ENCODE results near the gene SIK3. TPM values are rescaled to one million over a fixed set of nuclear protein-coding genes. Genes with fewer than 3 reads are reported as not detected.

The SIK3 gene
- polyA plus RNA-seq, 6 donors from 2014 or later = 27.7 to 52.1 (median 35.6) TPM

GRCh38 chr11:116856423-116856822 lies 241.8 kb downstream of the SIK3 start:
- ATAC-seq (ENCODE audit: low read depth in 2 of 2) = no peak
- Mint-ChIP-seq H3K4me1 (peaks cover 38 to 43% (median 40%) of the 10 kb centered on the region in 3 donors), H3K27ac (peak overlapping the region in 2 of 6 donors; percentile 40 to 43), H3K4me3 (peak overlapping the region in 1 of 8 donors; percentile 10), H3K27me3 (no peaks in the 10 kb centered on the region), H3K9me3 (no peaks in the 10 kb centered on the region), H3K36me3 (peaks cover 42 to 46% of the 10 kb centered on the region in 2 donors)
- no peak for DNase-seq

GRCh38 chr11:116855413-116855812 lies 242.8 kb downstream of the SIK3 start:
- H3K4me3 Mint-ChIP-seq = peak overlapping the region in 4 of 8 donors; percentile 0 to 69 (median 12)
- H3K36me3 Mint-ChIP-seq = peaks cover 34 to 37% of the 10 kb centered on the region in 2 donors
- H3K9me3 Mint-ChIP-seq = no peaks in the 10 kb centered on the region
- H3K27me3 Mint-ChIP-seq = no peaks in the 10 kb centered on the region
- peak overlapping the region in 2 of 6 donors; percentile 47 to 50 for H3K27ac Mint-ChIP-seq
- peaks cover 45 to 48% (median 45%) of the 10 kb centered on the region in 3 donors for H3K4me1 Mint-ChIP-seq
- ATAC-seq (ENCODE audit: low read depth in 2 of 2) (no peak), DNase-seq (no peak)

DNA sequence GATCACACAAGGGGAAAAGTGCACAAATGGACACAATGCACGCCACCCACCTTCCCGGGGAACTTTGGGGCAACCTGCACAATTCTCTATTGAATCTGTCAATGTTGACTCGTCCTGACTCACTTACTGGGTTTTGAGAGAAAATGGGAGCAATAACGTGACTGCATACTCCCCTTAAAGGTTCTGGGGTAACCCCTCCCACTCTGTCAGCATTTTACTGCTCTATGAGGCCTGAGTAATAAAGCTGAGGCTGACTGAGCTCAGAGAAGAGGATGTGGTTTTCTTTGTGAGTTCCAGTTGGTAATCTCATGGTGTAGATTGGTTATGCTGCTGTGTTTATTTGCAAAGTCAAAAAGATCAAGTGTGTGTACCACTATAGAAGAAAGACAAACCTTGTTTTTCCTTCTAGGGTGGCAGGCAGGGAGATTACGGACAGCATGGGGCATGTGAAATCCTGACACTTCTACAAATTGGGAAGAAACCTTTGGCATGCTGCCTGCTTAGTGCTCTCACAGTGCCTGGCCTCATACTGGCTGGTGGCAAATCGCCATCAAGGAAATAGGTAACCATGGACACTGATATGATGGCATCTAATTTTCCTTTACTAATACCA lies 244.7 kb downstream of the SIK3 start:
- peaks cover 26 to 28% of the 10 kb centered on the region in 2 donors for H3K36me3 Mint-ChIP-seq
- H3K27me3 Mint-ChIP-seq = no peaks in the 10 kb centered on the region
- H3K27ac Mint-ChIP-seq = peak overlapping the region in 4 of 6 donors; percentile 1 to 67 (median 20)
- peak; percentile 65 for DNase-seq
- peaks cover 54 to 59% (median 56%) of the 10 kb centered on the region in 3 donors for H3K4me1 Mint-ChIP-seq
- H3K4me3 Mint-ChIP-seq = peak overlapping the region in 7 of 8 donors; percentile 10 to 74 (median 40)
- ATAC-seq (ENCODE audit: low read depth in 2 of 2) = peak; percentile 98 to 99
- no peaks in the 10 kb centered on the region for H3K9me3 Mint-ChIP-seq

DNA sequence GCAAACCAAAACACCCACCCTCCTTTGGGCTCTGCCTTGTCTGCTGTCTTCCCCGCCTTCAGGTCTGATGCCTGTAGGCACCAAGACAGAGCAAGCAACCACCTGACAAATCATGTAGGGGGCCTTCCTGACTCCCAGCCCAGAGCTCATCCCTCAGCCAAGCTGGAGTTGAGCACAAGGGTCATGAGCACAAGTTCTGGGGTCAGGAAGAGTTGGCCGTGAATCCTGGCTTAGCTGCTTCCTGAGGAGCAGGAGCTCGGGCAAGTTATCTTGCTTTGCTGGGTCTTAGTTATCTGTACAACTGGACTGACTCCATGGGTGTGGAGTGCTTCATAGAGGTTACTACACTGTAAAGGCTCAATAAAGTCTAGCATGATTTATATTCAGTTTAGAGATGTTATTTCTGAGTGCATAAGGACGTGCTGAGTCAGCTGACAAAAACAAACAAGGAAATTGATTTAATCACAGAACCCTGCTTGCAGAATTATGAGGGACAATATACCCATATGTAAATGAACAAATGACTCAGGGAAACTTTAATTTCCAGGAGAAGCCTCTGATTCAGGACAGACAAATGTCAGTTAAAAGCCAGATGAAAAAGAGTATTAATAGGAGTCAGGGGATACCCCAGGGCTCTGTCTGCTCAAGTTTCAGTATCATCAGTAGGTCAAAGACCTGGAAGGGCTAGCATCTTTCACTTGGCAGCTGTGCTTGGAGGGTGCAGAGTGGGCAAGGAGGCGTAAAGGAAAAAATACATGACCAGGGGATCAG lies 245.8 kb downstream of the SIK3 start:
- H3K36me3 Mint-ChIP-seq = peaks cover 19 to 20% of the 10 kb centered on the region in 2 donors
- H3K27me3 Mint-ChIP-seq = no peaks in the 10 kb centered on the region
- no peak for ATAC-seq (ENCODE audit: low read depth in 2 of 2)
- no peaks in the 10 kb centered on the region for H3K9me3 Mint-ChIP-seq
- no peak for DNase-seq
- H3K4me1 Mint-ChIP-seq = peaks cover 54 to 59% (median 56%) of the 10 kb centered on the region in 3 donors
- H3K4me3 Mint-ChIP-seq = peak overlapping the region in 7 of 8 donors; percentile 10 to 70 (median 51)
- H3K27ac Mint-ChIP-seq = peak overlapping the region in 3 of 6 donors; percentile 15 to 82 (median 59)

DNA sequence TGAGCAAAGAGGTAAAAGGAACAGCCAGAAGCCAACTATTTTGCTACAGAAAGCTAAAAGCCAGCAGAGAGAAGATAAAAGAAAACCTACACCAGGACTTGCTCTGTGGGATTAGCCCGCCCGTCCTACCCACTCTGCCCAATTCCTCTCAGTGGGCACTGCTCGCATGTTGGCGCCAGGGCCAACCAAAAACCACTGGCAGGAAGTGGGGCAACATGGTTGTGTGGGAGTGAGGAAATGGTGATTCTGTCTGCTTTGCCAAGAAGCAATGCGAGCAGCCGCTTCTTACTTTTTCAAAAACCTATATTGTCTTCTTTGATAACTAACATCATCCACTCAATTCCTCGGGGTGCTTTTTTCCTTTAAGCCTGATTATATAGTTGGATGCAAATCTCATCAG lies 246.6 kb downstream of the SIK3 start:
- no peaks in the 10 kb centered on the region for H3K27me3 Mint-ChIP-seq
- H3K9me3 Mint-ChIP-seq = no peaks in the 10 kb centered on the region
- ATAC-seq (ENCODE audit: low read depth in 2 of 2) (peak in 1 of 2 donors; percentile 24), DNase-seq (peak; percentile 19)
- H3K4me3 Mint-ChIP-seq = peak overlapping the region in 6 of 8 donors; percentile 10 to 70 (median 42)
- H3K4me1 Mint-ChIP-seq = peaks cover 54 to 59% (median 56%) of the 10 kb centered on the region in 3 donors
- peaks cover 13 to 19% of the 10 kb centered on the region in 2 donors for H3K36me3 Mint-ChIP-seq
- no peak overlapping the region for H3K27ac Mint-ChIP-seq

- no peak for ATAC-seq (ENCODE audit: low read depth in 2 of 2)
- H3K4me1 Mint-ChIP-seq = peaks cover 43 to 49% (median 46%) of the 10 kb centered on the region in 3 donors
- peaks cover 20 to 26% of the 10 kb centered on the region in 2 donors for H3K36me3 Mint-ChIP-seq
- DNase-seq = no peak
- H3K9me3 Mint-ChIP-seq = no peaks in the 10 kb centered on the region
- no peak overlapping the region for H3K4me3 Mint-ChIP-seq
- H3K27me3 Mint-ChIP-seq = no peaks in the 10 kb centered on the region
- H3K27ac Mint-ChIP-seq = peak overlapping the region in 2 of 6 donors; percentile 21 to 41
Measured at GRCh38 chr11:116849486-116849885, 248.7 kb downstream of the SIK3 start.

GRCh38 chr11:116849060-116849459 lies 249.2 kb downstream of the SIK3 start:
- no peak for ATAC-seq (ENCODE audit: low read depth in 2 of 2)
- Mint-ChIP-seq H3K36me3 (peaks cover 20 to 26% of the 10 kb centered on the region in 2 donors), H3K9me3 (no peaks in the 10 kb centered on the region), H3K27ac (no peak overlapping the region), H3K4me3 (no peak overlapping the region), H3K27me3 (no peaks in the 10 kb centered on the region), H3K4me1 (peaks cover 39 to 44% (median 42%) of the 10 kb centered on the region in 3 donors)
- no peak for DNase-seq

GRCh38 chr11:116847612-116848011 lies 250.6 kb downstream of the SIK3 start:
- Mint-ChIP-seq H3K36me3 (peaks cover 31 to 35% of the 10 kb centered on the region in 2 donors), H3K27ac (no peak overlapping the region), H3K27me3 (no peaks in the 10 kb centered on the region), H3K4me1 (peaks cover 26 to 30% (median 28%) of the 10 kb centered on the region in 3 donors), H3K4me3 (no peak overlapping the region), H3K9me3 (no peaks in the 10 kb centered on the region)
- no peak for ATAC-seq (ENCODE audit: low read depth in 2 of 2)
- DNase-seq = no peak

- Mint-ChIP-seq H3K27ac (peak overlapping the region in 1 of 6 donors; percentile 28), H3K4me3 (no peak overlapping the region), H3K9me3 (no peaks in the 10 kb centered on the region), H3K27me3 (no peaks in the 10 kb centered on the region), H3K36me3 (peaks cover 31 to 35% of the 10 kb centered on the region in 2 donors), H3K4me1 (peaks cover 3 to 8% (median 3%) of the 10 kb centered on the region in 3 donors)
- ATAC-seq (ENCODE audit: low read depth in 2 of 2) (no peak), DNase-seq (no peak)
Measured at GRCh38 chr11:116844722-116845121, 253.5 kb downstream of the SIK3 start.

- Mint-ChIP-seq H3K9me3 (no peaks in the 10 kb centered on the region), H3K36me3 (peaks cover 31 to 35% of the 10 kb centered on the region in 2 donors), H3K4me3 (no peak overlapping the region), H3K4me1 (peaks cover 0 to 4% (median 0%) of the 10 kb centered on the region in 3 donors), H3K27ac (no peak overlapping the region), H3K27me3 (no peaks in the 10 kb centered on the region)
- no peak for DNase-seq
- ATAC-seq (ENCODE audit: low read depth in 2 of 2) = no peak
Measured at GRCh38 chr11:116843661-116844060, 254.6 kb downstream of the SIK3 start.

- ATAC-seq (ENCODE audit: low read depth in 2 of 2) = no peak
- peak overlapping the region in 2 of 6 donors; percentile 20 to 52 for H3K27ac Mint-ChIP-seq
- H3K4me1 Mint-ChIP-seq = peaks cover 0 to 4% (median 0%) of the 10 kb centered on the region in 3 donors
- DNase-seq = no peak
- H3K4me3 Mint-ChIP-seq = no peak overlapping the region
- H3K36me3 Mint-ChIP-seq = peaks cover 31 to 35% of the 10 kb centered on the region in 2 donors
- H3K27me3 Mint-ChIP-seq = no peaks in the 10 kb centered on the region
- no peaks in the 10 kb centered on the region for H3K9me3 Mint-ChIP-seq
Measured at GRCh38 chr11:116842909-116843308, 255.3 kb downstream of the SIK3 start.

DNA sequence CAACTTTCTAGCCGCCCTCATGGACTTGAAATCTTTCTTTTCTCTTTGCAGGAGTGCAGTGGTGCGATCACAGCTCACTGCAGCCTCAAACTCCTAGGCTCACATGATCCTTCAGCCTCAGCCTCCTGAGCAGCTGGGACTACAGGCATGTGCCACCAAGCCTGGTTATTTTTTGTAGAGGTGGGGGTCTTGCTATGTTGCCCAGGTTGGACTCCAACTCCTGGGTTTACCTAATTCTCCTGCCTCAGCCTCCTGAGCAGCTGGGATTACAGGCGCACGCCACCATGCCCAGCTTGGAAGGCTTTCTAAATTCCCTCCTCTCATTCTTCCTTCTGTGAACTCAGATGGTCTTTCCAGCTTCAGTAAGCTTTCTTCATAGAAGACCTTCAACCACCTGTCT lies 256.1 kb downstream of the SIK3 start:
- DNase-seq (no peak), ATAC-seq (ENCODE audit: low read depth in 2 of 2) (no peak)
- H3K27me3 Mint-ChIP-seq = no peaks in the 10 kb centered on the region
- peak overlapping the region in 2 of 8 donors; percentile 35 to 86 for H3K4me3 Mint-ChIP-seq
- peaks cover 31 to 34% of the 10 kb centered on the region in 2 donors for H3K36me3 Mint-ChIP-seq
- peak overlapping the region in 1 of 6 donors; percentile 51 for H3K27ac Mint-ChIP-seq
- H3K4me1 Mint-ChIP-seq = peaks cover 0 to 4% (median 0%) of the 10 kb centered on the region in 3 donors
- H3K9me3 Mint-ChIP-seq = no peaks in the 10 kb centered on the region

- DNase-seq (no peak), ATAC-seq (ENCODE audit: low read depth in 2 of 2) (no peak)
- H3K4me1 Mint-ChIP-seq = peaks cover 0 to 8% (median 3%) of the 10 kb centered on the region in 3 donors
- H3K4me3 Mint-ChIP-seq = no peak overlapping the region
- H3K27me3 Mint-ChIP-seq = no peaks in the 10 kb centered on the region
- H3K27ac Mint-ChIP-seq = peak overlapping the region in 1 of 6 donors; percentile 20
- no peaks in the 10 kb centered on the region for H3K9me3 Mint-ChIP-seq
- peaks cover 21% of the 10 kb centered on the region in 2 donors for H3K36me3 Mint-ChIP-seq
Measured at GRCh38 chr11:116840746-116841296, 257.4 kb downstream of the SIK3 start.
